Ectodermal cell (in vitro differentiated cells): Measurements from ENCODE around the gene TPPP2.

ENCODE experiments used
- H3K27ac ChIP-seq: 2 replicates; pipeline ENCODE4 v1.7.0; 2013; ENCODE audit warnings: mild to moderate bottlenecking, low read depth, low read length; ENCODE audit not compliant: insufficient read depth, poor library complexity, severe bottlenecking
- H3K27me3 ChIP-seq: 2 replicates; pipeline ENCODE4 v1.7.0; 2013; ENCODE audit warnings: mild to moderate bottlenecking, low read length; ENCODE audit not compliant: insufficient read depth, control insufficient read depth, poor library complexity, severe bottlenecking
- H3K36me3 ChIP-seq: one replicate; pipeline ENCODE4 v1.7.0; 2013; ENCODE audit warnings: low read length; ENCODE audit not compliant: control insufficient read depth, insufficient read depth
- H3K4me1 ChIP-seq: one replicate; pipeline ENCODE4 v1.7.0; 2013; ENCODE audit warnings: low read length; ENCODE audit not compliant: control insufficient read depth, insufficient read depth
- H3K4me3 ChIP-seq: 2 replicates; pipeline ENCODE4 v1.7.0; 2013; ENCODE audit warnings: low read depth, low read length, control low read depth; ENCODE audit not compliant: insufficient read depth
- H3K9me3 ChIP-seq: 2 replicates; pipeline ENCODE4 v1.7.0; 2013; ENCODE audit warnings: mild to moderate bottlenecking, low read length, moderate library complexity; ENCODE audit not compliant: control insufficient read depth
- WGBS, 2 experiments: methylation state at CpG; one replicate each; pipeline ENCODE4 v1.1.7; 2013; ENCODE audit warnings: missing lambda C conversion rate in 2 of 2; 5-methylcytosine and 5-hydroxymethylcytosine counted together

Gene TPPP2

GRCh38 chr14:21069388-21070082 lies 39.5 kb downstream of the TPPP2 start:
- Histone ChIP-seq H3K27me3 (peaks cover 12% of the 10 kb centered on the region), H3K27ac (peak overlapping the region; percentile 74), H3K9me3 (no peaks in the 10 kb centered on the region), H3K4me1 (peaks cover 3% of the 10 kb centered on the region), H3K4me3 (peak overlapping the region; percentile 57), H3K36me3 (peaks cover 13% of the 10 kb centered on the region)
- 0 to 1% methylated on average over 40 of the region's 40 CpGs for WGBS, 2 experiments

GRCh38 chr14:21070083-21070609 lies 40.1 kb downstream of the TPPP2 start, which contains the start of gene ARHGEF40:
Gene ARHGEF40, plus strand, starts transcription at chr14:21070304. Its CDS starts 93 bp downstream, at chr14:21070397.
- peak within 1 kb of the TSS; percentile 57 for H3K4me3 ChIP-seq
- peak within 1 kb of the TSS; percentile 74 for H3K27ac ChIP-seq
- 0% methylated on average over 63 of the region's 63 CpGs for WGBS, 2 experiments
- peaks cover 3% of the 10 kb centered on the region for H3K4me1 ChIP-seq
- peaks cover 12% of the 10 kb centered on the region for H3K27me3 ChIP-seq
- peaks cover 15% of the 10 kb centered on the region for H3K36me3 ChIP-seq
- H3K9me3 ChIP-seq, result no peaks in the 10 kb centered on the region

- Histone ChIP-seq H3K9me3 (no peaks in the 10 kb centered on the region), H3K27ac (peak overlapping the region; percentile 73), H3K27me3 (peaks cover 12% of the 10 kb centered on the region), H3K4me1 (peaks cover 3% of the 10 kb centered on the region), H3K4me3 (peak overlapping the region; percentile 57), H3K36me3 (peaks cover 17% of the 10 kb centered on the region)
- 0% methylated on average over 23 of the region's 23 CpGs for WGBS, 2 experiments
Observed at GRCh38 chr14:21070610-21071224, 40.7 kb downstream of the TPPP2 start.

- WGBS, 2 experiments, result 1% methylated on average over 37 of the region's 37 CpGs
- Histone ChIP-seq H3K4me3 (peak overlapping the region; percentile 57), H3K36me3 (peaks cover 22% of the 10 kb centered on the region), H3K27ac (peak overlapping the region; percentile 73), H3K4me1 (peaks cover 3% of the 10 kb centered on the region), H3K27me3 (peaks cover 12% of the 10 kb centered on the region), H3K9me3 (no peaks in the 10 kb centered on the region)
Observed at GRCh38 chr14:21071225-21072030, 41.4 kb downstream of the TPPP2 start.

- Histone ChIP-seq H3K9me3 (no peaks in the 10 kb centered on the region), H3K36me3 (peaks cover 26% of the 10 kb centered on the region), H3K4me1 (peaks cover 3% of the 10 kb centered on the region), H3K27ac (peak overlapping the region; percentile 73), H3K4me3 (peak overlapping the region; percentile 57), H3K27me3 (peaks cover 12% of the 10 kb centered on the region)
- WGBS, 2 experiments, result 34% methylated on average over 4 of the region's 4 CpGs
Observed at GRCh38 chr14:21072031-21072473, 42.0 kb downstream of the TPPP2 start.

GRCh38 chr14:21072781-21073339 lies 42.8 kb downstream of the TPPP2 start:
- Histone ChIP-seq H3K27me3 (peaks cover 12% of the 10 kb centered on the region), H3K9me3 (no peaks in the 10 kb centered on the region), H3K4me3 (no peak overlapping the region), H3K4me1 (peaks cover 3% of the 10 kb centered on the region), H3K36me3 (peaks cover 26% of the 10 kb centered on the region), H3K27ac (no peak overlapping the region)
- WGBS, 2 experiments, result 95% methylated on average over 9 of the region's 9 CpGs

- Histone ChIP-seq H3K9me3 (no peaks in the 10 kb centered on the region), H3K27me3 (peaks cover 4% of the 10 kb centered on the region), H3K27ac (no peak overlapping the region), H3K4me1 (peaks cover 3% of the 10 kb centered on the region), H3K4me3 (no peak overlapping the region), H3K36me3 (peaks cover 26% of the 10 kb centered on the region)
- 96% methylated on average over 9 of the region's 9 CpGs for WGBS, 2 experiments
Observed at GRCh38 chr14:21073921-21074320, 43.9 kb downstream of the TPPP2 start.

- peaks cover 30% of the 10 kb centered on the region for H3K36me3 ChIP-seq
- WGBS, 2 experiments, result 94 to 95% methylated on average over 26 of the region's 26 CpGs
- no peak overlapping the region for H3K27ac ChIP-seq
- no peak overlapping the region for H3K4me3 ChIP-seq
- H3K27me3 ChIP-seq, result no peaks in the 10 kb centered on the region
- peaks cover 3% of the 10 kb centered on the region for H3K4me1 ChIP-seq
- no peaks in the 10 kb centered on the region for H3K9me3 ChIP-seq
Observed at GRCh38 chr14:21074398-21075272, 44.6 kb downstream of the TPPP2 start.

- no peak overlapping the region for H3K27ac ChIP-seq
- peaks cover 3% of the 10 kb centered on the region for H3K4me1 ChIP-seq
- H3K36me3 ChIP-seq, result peaks cover 33% of the 10 kb centered on the region
- no peak overlapping the region for H3K4me3 ChIP-seq
- 93% methylated on average over 9 of the region's 9 CpGs for WGBS, 2 experiments
- no peaks in the 10 kb centered on the region for H3K27me3 ChIP-seq
- H3K9me3 ChIP-seq, result no peaks in the 10 kb centered on the region
Observed at GRCh38 chr14:21075719-21076437, 45.9 kb downstream of the TPPP2 start.
